HCT116 (cell line): ENCODE measurements around the gene SLC22A23.

Experiments used
- EZH2 ChIP-seq: fragments of 200-600 bp; sonication (generic); IDR thresholded peaks from 2 replicates; pipeline ENCODE4 v1.6.1; 2017; ENCODE audit warnings: antibody characterized with exemption, mixed run types
- TF ChIP-seq, protein P1 (sequence below), 3 experiments: fragments of 200-600 bp in 1 of 3; sonication (generic) in 1 of 3; IDR thresholded peaks in 2 of 3; conservative IDR thresholded peaks in 1 of 3; 2 replicates each; pipeline ENCODE4 v1.5.1; 2012 to 2017; ENCODE audit warnings: low read depth in 2 of 3, low read length in 2 of 3, antibody characterized with exemption in 1 of 3, borderline replicate concordance in 1 of 3, control low read depth in 1 of 3, mild to moderate bottlenecking in 1 of 3, mixed read lengths in 1 of 3, mixed run types in 1 of 3, moderate library complexity in 1 of 3; ENCODE audit not compliant: insufficient read depth in 1 of 3
- TF ChIP-seq, protein P2 (sequence below): IDR thresholded peaks from 2 replicates; pipeline ENCODE4 v1.6.1; 2012; ENCODE audit warnings: low read depth

DNA sequence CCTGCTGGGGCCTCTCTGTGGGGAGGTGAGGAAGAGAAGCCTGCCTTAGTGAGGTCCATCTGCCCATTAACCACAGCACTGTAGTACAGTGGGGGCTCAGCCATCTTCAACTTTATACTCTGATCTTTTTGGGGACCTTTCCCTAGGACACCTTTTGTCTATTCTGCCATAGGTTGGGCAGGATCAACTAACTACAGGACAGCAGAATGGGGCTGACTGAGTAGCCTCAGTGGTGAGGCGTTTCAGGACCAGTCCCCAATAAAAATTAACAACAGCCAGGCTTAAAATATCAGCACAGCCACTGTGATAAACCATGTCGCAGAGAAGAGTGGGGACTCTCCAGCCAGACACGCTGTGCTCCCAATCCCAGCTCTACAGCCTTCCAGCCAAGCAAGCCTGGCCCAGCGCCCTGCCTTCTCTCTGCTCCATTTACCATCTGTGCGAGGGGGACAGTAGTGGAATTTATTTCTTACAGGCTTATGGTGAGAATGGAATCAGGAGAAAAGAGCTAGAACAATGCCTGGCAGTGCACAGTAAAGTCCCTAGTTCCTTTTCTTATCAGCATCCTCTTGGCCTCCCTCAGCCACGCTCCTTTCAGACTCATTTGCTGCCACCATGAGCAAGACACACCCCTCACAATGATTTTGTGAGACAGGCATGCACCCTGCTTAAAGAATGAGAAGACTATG, 75.5 kb downstream of the SLC22A23 start:
- TF ChIP-seq, protein P1, sequence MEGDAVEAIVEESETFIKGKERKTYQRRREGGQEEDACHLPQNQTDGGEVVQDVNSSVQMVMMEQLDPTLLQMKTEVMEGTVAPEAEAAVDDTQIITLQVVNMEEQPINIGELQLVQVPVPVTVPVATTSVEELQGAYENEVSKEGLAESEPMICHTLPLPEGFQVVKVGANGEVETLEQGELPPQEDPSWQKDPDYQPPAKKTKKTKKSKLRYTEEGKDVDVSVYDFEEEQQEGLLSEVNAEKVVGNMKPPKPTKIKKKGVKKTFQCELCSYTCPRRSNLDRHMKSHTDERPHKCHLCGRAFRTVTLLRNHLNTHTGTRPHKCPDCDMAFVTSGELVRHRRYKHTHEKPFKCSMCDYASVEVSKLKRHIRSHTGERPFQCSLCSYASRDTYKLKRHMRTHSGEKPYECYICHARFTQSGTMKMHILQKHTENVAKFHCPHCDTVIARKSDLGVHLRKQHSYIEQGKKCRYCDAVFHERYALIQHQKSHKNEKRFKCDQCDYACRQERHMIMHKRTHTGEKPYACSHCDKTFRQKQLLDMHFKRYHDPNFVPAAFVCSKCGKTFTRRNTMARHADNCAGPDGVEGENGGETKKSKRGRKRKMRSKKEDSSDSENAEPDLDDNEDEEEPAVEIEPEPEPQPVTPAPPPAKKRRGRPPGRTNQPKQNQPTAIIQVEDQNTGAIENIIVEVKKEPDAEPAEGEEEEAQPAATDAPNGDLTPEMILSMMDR (IDR thresholded peaks at IDR 0.05 in 2 of 3, conservative IDR thresholded peaks at IDR 0.05 in 1 of 3; ENCODE audit: borderline replicate concordance in 1 of 3, insufficient read depth in 1 of 3, low read depth in 2 of 3, low read length in 2 of 3): no peak
- TF ChIP-seq, protein P2, sequence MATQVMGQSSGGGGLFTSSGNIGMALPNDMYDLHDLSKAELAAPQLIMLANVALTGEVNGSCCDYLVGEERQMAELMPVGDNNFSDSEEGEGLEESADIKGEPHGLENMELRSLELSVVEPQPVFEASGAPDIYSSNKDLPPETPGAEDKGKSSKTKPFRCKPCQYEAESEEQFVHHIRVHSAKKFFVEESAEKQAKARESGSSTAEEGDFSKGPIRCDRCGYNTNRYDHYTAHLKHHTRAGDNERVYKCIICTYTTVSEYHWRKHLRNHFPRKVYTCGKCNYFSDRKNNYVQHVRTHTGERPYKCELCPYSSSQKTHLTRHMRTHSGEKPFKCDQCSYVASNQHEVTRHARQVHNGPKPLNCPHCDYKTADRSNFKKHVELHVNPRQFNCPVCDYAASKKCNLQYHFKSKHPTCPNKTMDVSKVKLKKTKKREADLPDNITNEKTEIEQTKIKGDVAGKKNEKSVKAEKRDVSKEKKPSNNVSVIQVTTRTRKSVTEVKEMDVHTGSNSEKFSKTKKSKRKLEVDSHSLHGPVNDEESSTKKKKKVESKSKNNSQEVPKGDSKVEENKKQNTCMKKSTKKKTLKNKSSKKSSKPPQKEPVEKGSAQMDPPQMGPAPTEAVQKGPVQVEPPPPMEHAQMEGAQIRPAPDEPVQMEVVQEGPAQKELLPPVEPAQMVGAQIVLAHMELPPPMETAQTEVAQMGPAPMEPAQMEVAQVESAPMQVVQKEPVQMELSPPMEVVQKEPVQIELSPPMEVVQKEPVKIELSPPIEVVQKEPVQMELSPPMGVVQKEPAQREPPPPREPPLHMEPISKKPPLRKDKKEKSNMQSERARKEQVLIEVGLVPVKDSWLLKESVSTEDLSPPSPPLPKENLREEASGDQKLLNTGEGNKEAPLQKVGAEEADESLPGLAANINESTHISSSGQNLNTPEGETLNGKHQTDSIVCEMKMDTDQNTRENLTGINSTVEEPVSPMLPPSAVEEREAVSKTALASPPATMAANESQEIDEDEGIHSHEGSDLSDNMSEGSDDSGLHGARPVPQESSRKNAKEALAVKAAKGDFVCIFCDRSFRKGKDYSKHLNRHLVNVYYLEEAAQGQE: no peak
- no peak for TF ChIP-seq EZH2
